GM18909 (cell line): Measurements from ENCODE around the gene AKAP6.
"Not testable (repeated sequence)": the region's sequence is repeated elsewhere in the genome, so short reads cannot be mapped to it uniquely, and the experiment has no call there.

Source experiments
- ATAC-seq: cut with Tn5 transposase; IDR thresholded peaks from one replicate; pipeline ENCODE4 v1.9.1; 2021; ENCODE audit warnings: mild to moderate bottlenecking; ENCODE audit not compliant: unreplicated experiment, poor library complexity

AKAP6 gene

GRCh38 chr14:32370714-32371113 lies 41.6 kb downstream of the AKAP6 start:
- no peak for ATAC-seq

- no peak for ATAC-seq
Measured at GRCh38 chr14:32372154-32372553, 43.1 kb downstream of the AKAP6 start.

GRCh38 chr14:32373174-32373573 lies 44.1 kb downstream of the AKAP6 start:
- ATAC-seq = not testable (repeated sequence)

GRCh38 chr14:32374155-32374554 lies 45.1 kb downstream of the AKAP6 start:
- ATAC-seq = no peak

- ATAC-seq = no peak
Measured at GRCh38 chr14:32375663-32376062, 46.6 kb downstream of the AKAP6 start.

GRCh38 chr14:32377046-32377646 lies 48.0 kb downstream of the AKAP6 start:
- ATAC-seq = no peak

GRCh38 chr14:32378284-32378683 lies 49.2 kb downstream of the AKAP6 start:
- no peak for ATAC-seq

GRCh38 chr14:32379447-32379846 lies 50.3 kb downstream of the AKAP6 start:
- ATAC-seq = no peak

- no peak for ATAC-seq
Measured at GRCh38 chr14:32381869-32382268, 52.8 kb downstream of the AKAP6 start.

- no peak for ATAC-seq
Measured at GRCh38 chr14:32382704-32383103, 53.6 kb downstream of the AKAP6 start.

GRCh38 chr14:32383364-32384009 lies 54.4 kb downstream of the AKAP6 start:
- ATAC-seq = no peak

GRCh38 chr14:32384464-32384863 lies 55.4 kb downstream of the AKAP6 start:
- ATAC-seq = no peak

GRCh38 chr14:32387295-32387694 lies 58.2 kb downstream of the AKAP6 start:
- ATAC-seq = not testable (repeated sequence)

GRCh38 chr14:32393119-32393518 lies 64.0 kb downstream of the AKAP6 start:
- ATAC-seq = no peak

GRCh38 chr14:32394038-32394437 lies 64.9 kb downstream of the AKAP6 start:
- no peak for ATAC-seq

GRCh38 chr14:32396885-32397284 lies 67.8 kb downstream of the AKAP6 start:
- no peak for ATAC-seq

- ATAC-seq = no peak
Measured at GRCh38 chr14:32397861-32398640, 69.0 kb downstream of the AKAP6 start.

- no peak for ATAC-seq
Measured at GRCh38 chr14:32399920-32400319, 70.8 kb downstream of the AKAP6 start.

- no peak for ATAC-seq
Measured at GRCh38 chr14:32400480-32400879, 71.4 kb downstream of the AKAP6 start.

- no peak for ATAC-seq
Measured at GRCh38 chr14:32403021-32403420, 73.9 kb downstream of the AKAP6 start.

- ATAC-seq = no peak
Measured at GRCh38 chr14:32403688-32404087, 74.6 kb downstream of the AKAP6 start.
